ENCODE data around the gene PPA2.
A peak's percentile ranks its signal among the peaks of the same experiment; 100 is the strongest.

PPA2 gene

DNA sequence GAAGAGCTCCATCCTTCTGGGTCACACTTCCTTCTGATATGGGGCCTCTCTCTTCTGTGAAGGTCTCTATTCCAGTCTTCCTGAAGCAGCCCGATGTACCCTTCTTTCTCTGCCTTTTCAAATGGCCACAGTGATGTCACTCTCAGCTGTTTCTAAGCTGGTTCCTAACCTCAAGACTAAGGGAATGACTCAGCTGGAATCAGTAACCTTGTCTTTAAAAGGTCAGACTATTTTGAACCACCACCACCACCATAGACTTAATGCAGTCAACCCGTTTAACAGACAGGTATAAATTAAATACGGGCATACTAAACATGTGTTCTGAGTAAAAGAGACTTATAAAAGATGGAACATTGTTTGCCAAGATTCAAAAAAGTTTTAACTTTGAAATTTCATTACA, 121.0 kb downstream of the PPA2 start:
- no peak overlapping the region for H3K4me3 ChIP-seq (ENCODE audit: low read depth, low read length)
- DNase-seq (ENCODE audit: low read depth), result no peak
- in situ Hi-C loops (cut with HindIII; ENCODE audit: low sequenced_read_pairs), result no loop called here
- TF ChIP-seq CTCF (IDR thresholded peaks at IDR 0.05; ENCODE audit: low read depth, low read length, missing control alignments), result no peak

GRCh38 chr4:105351861-105352260, 122.0 kb downstream of the PPA2 start:
- no peak for TF ChIP-seq CTCF (IDR thresholded peaks at IDR 0.05; ENCODE audit: low read depth, low read length, missing control alignments)
- in situ Hi-C loops (cut with HindIII; ENCODE audit: low sequenced_read_pairs), result no loop called here
- H3K4me3 ChIP-seq (ENCODE audit: low read depth, low read length), result no peak overlapping the region
- no peak for DNase-seq (ENCODE audit: low read depth)

DNA sequence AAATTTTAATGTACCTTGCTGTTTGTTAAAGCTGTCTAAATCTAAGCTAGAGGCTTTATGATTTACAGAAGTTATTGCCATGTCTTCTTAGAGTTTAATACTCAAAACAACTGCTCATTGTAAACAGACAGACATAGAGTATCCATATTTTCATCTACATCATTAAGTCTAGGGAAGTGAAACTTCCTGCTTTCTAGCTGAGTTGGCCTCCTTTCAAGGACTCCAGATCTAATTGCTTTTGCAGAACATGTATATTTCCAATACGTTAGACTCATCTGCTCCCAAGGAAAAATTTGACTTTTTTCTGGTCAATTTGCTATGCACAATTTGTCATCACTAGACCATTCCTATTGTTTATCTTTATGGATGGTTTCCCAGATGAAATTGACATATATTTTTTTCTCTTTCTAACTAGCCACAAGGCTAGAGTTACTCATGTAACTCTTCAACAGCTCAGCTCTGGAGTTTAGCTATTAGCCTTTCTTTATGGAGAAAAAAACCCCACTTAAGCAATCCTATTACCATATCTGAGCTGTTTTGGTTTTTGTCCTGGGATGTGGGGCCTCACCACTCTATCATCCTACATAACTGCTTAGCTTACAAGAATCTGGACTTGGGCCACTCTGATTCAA, 122.9 kb downstream of the PPA2 start:
- in situ Hi-C loops (cut with HindIII; ENCODE audit: low sequenced_read_pairs), result no loop called here
- peak; percentile 51 for DNase-seq (ENCODE audit: low read depth)
- TF ChIP-seq CTCF (IDR thresholded peaks at IDR 0.05; ENCODE audit: low read depth, low read length, missing control alignments), result no peak
- H3K4me3 ChIP-seq (ENCODE audit: low read depth, low read length), result no peak overlapping the region

DNA sequence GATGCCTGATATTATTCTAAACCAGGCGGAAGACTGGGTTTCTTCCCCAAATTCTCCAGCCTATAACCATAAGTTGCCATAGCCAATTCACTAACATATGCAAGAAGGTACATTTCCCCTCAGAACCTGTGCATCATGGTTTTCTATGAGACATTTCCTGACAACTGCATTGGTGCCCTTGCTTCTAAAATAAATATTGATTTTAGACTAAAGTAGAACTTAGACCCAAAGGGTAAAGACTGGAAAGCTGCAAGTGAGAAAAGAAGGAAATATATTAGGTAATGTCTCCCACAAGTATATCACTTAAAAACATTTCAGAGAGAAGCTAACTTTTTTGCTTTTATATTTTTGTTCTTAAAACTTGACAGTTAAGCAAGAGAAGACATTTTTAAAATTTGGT, 125.1 kb downstream of the PPA2 start:
- DNase-seq (ENCODE audit: low read depth), result no peak
- no peak for TF ChIP-seq CTCF (IDR thresholded peaks at IDR 0.05; ENCODE audit: low read depth, low read length, missing control alignments)
- no peak overlapping the region for H3K4me3 ChIP-seq (ENCODE audit: low read depth, low read length)
- in situ Hi-C loops (cut with HindIII; ENCODE audit: low sequenced_read_pairs), result no loop called here

GRCh38 chr4:105346869-105347268, 127.0 kb downstream of the PPA2 start:
- no peak for TF ChIP-seq CTCF (IDR thresholded peaks at IDR 0.05; ENCODE audit: low read depth, low read length, missing control alignments)
- no peak overlapping the region for H3K4me3 ChIP-seq (ENCODE audit: low read depth, low read length)
- no peak for DNase-seq (ENCODE audit: low read depth)
- in situ Hi-C loops (cut with HindIII; ENCODE audit: low sequenced_read_pairs), result no loop called here

- in situ Hi-C loops (cut with HindIII; ENCODE audit: low sequenced_read_pairs), result no loop called here
- DNase-seq (ENCODE audit: low read depth), result no peak
- H3K4me3 ChIP-seq (ENCODE audit: low read depth, low read length), result no peak overlapping the region
- no peak for TF ChIP-seq CTCF (IDR thresholded peaks at IDR 0.05; ENCODE audit: low read depth, low read length, missing control alignments)
Observed at GRCh38 chr4:105345838-105346237, 128.0 kb downstream of the PPA2 start.
